Keratinocyte (primary cell): ENCODE results near the gene AIFM3.

Experiments
- CTCF ChIP-seq, 3 experiments: IDR thresholded peaks in 1 of 3; conservative IDR thresholded peaks in 1 of 3; optimal IDR thresholded peaks in 1 of 3; 2 replicates in 2 of 3; 3 replicates in 1 of 3; pipeline versions ENCODE3 to v1.5.1; 2011; ENCODE audit warnings: low read length in 3 of 3, mild to moderate bottlenecking in 3 of 3, moderate library complexity in 2 of 3, control low read depth in 1 of 3, inconsistent platforms in 1 of 3; ENCODE audit not compliant: insufficient read depth in 2 of 3; ENCODE audit errors: extremely low read depth in 1 of 3
- EZH2 ChIP-seq: IDR thresholded peaks from one replicate; pipeline ENCODE4 v1.6.1; 2012; ENCODE audit warnings: inconsistent platforms, mild to moderate bottlenecking, low read length, moderate library complexity

- no peak for TF ChIP-seq CTCF (optimal IDR thresholded peaks at IDR 0.05 in 1 of 3, IDR thresholded peaks at IDR 0.05 in 1 of 3, conservative IDR thresholded peaks at IDR 0.05 in 1 of 3; ENCODE audit: extremely low read depth in 1 of 3, insufficient read depth in 2 of 3, low read length in 3 of 3)
- no peak for TF ChIP-seq EZH2
Measured at GRCh38 chr22:20999350-21000206, 32.5 kb downstream of the AIFM3 start.
